ENCODE measurements around the gene TFDP1.

Gene TFDP1

DNA sequence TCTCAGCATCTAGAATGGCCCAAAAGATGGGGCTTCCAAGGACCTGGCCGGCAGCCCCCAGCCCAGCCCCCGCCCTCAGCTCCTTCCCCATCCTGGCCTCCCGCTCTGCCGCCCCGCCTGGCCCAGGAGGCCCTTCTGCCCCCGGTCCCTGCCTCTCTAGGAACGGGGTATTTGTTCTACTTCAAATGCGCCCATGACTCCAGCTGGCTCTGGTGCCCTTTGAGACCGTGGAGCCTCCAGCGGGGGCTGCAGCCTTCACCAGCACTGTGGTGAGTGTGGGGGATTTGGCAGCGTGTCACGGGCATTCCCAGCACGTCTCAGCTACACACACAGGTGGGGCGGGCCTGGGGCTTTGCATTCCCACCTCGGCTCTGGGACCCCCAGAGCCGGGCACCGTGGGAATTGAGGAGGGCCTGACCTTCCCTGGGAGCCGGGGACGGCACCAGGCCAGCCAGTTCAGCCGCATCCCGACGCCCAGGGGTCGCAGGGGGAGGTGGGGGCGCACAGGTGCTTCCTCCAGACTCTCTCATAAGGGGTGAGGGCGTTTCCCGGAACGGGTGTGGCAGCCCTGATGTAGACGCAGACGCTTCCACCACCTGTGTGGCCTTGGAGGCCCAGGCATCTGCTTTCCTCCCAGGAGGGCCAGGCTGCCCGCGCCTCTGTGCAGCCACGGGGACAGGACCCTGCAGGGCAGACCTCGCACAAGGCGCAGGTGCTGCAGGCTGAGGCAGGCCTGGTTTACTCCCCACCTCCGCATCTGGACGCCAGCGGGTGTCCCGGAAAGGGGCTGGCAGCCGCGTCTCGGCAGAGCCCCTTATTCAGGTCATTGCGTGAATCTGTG lies 72.5 kb downstream of the TFDP1 start:
- Mint-ChIP-seq H3K4me1 (peaks cover 11% of the 10 kb centered on the region), H3K36me3 (ENCODE audit: low read depth) (no peaks in the 10 kb centered on the region), H3K9me3 (peaks cover 12% of the 10 kb centered on the region), H3K4me3 (no peak overlapping the region), H3K27me3 (ENCODE audit: low read depth) (no peaks in the 10 kb centered on the region), H3K27ac (no peak overlapping the region)
- TF ChIP-seq, protein P1, sequence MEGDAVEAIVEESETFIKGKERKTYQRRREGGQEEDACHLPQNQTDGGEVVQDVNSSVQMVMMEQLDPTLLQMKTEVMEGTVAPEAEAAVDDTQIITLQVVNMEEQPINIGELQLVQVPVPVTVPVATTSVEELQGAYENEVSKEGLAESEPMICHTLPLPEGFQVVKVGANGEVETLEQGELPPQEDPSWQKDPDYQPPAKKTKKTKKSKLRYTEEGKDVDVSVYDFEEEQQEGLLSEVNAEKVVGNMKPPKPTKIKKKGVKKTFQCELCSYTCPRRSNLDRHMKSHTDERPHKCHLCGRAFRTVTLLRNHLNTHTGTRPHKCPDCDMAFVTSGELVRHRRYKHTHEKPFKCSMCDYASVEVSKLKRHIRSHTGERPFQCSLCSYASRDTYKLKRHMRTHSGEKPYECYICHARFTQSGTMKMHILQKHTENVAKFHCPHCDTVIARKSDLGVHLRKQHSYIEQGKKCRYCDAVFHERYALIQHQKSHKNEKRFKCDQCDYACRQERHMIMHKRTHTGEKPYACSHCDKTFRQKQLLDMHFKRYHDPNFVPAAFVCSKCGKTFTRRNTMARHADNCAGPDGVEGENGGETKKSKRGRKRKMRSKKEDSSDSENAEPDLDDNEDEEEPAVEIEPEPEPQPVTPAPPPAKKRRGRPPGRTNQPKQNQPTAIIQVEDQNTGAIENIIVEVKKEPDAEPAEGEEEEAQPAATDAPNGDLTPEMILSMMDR (IDR thresholded peaks at IDR 0.05; ENCODE audit: unreplicated experiment in 3 of 3), result no peak

GRCh38 chr13:113657851-113658741 lies 73.5 kb downstream of the TFDP1 start, which contains the start of gene ATP4B:
ATP4B (minus strand) TSS chr13:113658198; CDS start chr13:113658144, 54 bp downstream.
- Mint-ChIP-seq H3K36me3 (ENCODE audit: low read depth) (no peaks in the 10 kb centered on the region), H3K9me3 (peaks cover 14% of the 10 kb centered on the region), H3K27ac (no peak within 1 kb of the TSS), H3K4me1 (peaks cover 11% of the 10 kb centered on the region), H3K4me3 (no peak within 1 kb of the TSS), H3K27me3 (ENCODE audit: low read depth) (no peaks in the 10 kb centered on the region)
- TF ChIP-seq, protein P1 (IDR thresholded peaks at IDR 0.05; ENCODE audit: unreplicated experiment in 3 of 3), result no peak

DNA sequence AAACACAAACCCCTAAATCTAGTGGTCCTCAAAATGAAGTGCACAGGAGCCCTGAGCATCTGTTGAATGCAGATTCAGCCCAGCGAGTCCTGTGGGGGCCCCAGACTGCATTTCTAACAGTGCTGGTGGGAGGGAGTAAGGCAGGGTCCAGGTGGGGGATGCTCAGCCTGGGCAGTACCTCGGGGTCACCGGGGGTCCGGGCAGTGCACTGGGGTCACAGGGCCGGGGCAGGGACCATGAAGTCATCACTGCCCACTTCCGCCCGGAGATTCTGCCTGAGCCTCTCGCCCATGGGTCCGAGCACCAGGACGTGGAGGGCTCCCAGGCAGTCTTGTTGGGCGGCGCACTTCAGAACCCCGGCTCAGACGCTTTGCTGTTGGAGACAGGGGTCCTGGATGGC lies 74.3 kb downstream of the TFDP1 start:
- H3K27ac Mint-ChIP-seq, result no peak overlapping the region
- peaks cover 14% of the 10 kb centered on the region for H3K9me3 Mint-ChIP-seq
- H3K4me3 Mint-ChIP-seq, result no peak overlapping the region
- peaks cover 1% of the 10 kb centered on the region for H3K27me3 Mint-ChIP-seq (ENCODE audit: low read depth)
- no peaks in the 10 kb centered on the region for H3K36me3 Mint-ChIP-seq (ENCODE audit: low read depth)
- H3K4me1 Mint-ChIP-seq, result peaks cover 6% of the 10 kb centered on the region
- TF ChIP-seq, protein P1 (IDR thresholded peaks at IDR 0.05; ENCODE audit: unreplicated experiment in 3 of 3), result no peak

GRCh38 chr13:113659337-113659736 lies 74.8 kb downstream of the TFDP1 start:
- Mint-ChIP-seq H3K4me3 (no peak overlapping the region), H3K4me1 (peaks cover under 1% of the 10 kb centered on the region), H3K9me3 (peaks cover 14% of the 10 kb centered on the region), H3K36me3 (ENCODE audit: low read depth) (no peaks in the 10 kb centered on the region), H3K27ac (no peak overlapping the region), H3K27me3 (ENCODE audit: low read depth) (peaks cover 4% of the 10 kb centered on the region)
- TF ChIP-seq, protein P1 (IDR thresholded peaks at IDR 0.05; ENCODE audit: unreplicated experiment in 3 of 3), result no peak

GRCh38 chr13:113660066-113660465 lies 75.5 kb downstream of the TFDP1 start:
- no peaks in the 10 kb centered on the region for H3K36me3 Mint-ChIP-seq (ENCODE audit: low read depth)
- peaks cover 10% of the 10 kb centered on the region for H3K27me3 Mint-ChIP-seq (ENCODE audit: low read depth)
- no peak overlapping the region for H3K4me3 Mint-ChIP-seq
- no peaks in the 10 kb centered on the region for H3K4me1 Mint-ChIP-seq
- no peak overlapping the region for H3K27ac Mint-ChIP-seq
- TF ChIP-seq, protein P1 (IDR thresholded peaks at IDR 0.05; ENCODE audit: unreplicated experiment in 3 of 3), result no peak
- H3K9me3 Mint-ChIP-seq, result peaks cover 17% of the 10 kb centered on the region

All from nephron (organoid).